NB4 (cell line): ENCODE measurements around the gene MAS1.
"Not testable (repeated sequence)": the region's sequence is repeated elsewhere in the genome, so short reads cannot be mapped to it uniquely, and the experiment has no call there.

Source experiments
- DNase-seq: peaks from one replicate; pipeline ENCODE4 v3.0.0; 2010; ENCODE audit warnings: low read depth
- H3K4me3 ChIP-seq: one replicate; pipeline ENCODE4 v1.5.1; 2011; ENCODE audit warnings: mild to moderate bottlenecking, low read depth, low read length, moderate library complexity
- MYC ChIP-seq: IDR thresholded peaks from 2 replicates; pipeline ENCODE4 v1.6.1; 2011; ENCODE audit warnings: low read depth, low read length
- POLR2A ChIP-seq: IDR thresholded peaks from 2 replicates; pipeline ENCODE4 v1.6.1; 2011; ENCODE audit warnings: mild to moderate bottlenecking; ENCODE audit not compliant: insufficient read length; ENCODE audit errors: extremely low read depth
- TF ChIP-seq, protein P1 (sequence below): IDR thresholded peaks from 2 replicates; pipeline ENCODE4 v1.6.1; 2011; ENCODE audit warnings: low read depth, low read length
- TF ChIP-seq, protein P2 (sequence below): IDR thresholded peaks from one replicate; pipeline ENCODE4 v1.5.1; 2012; ENCODE audit warnings: low read depth, low read length

MAS1 gene

DNA sequence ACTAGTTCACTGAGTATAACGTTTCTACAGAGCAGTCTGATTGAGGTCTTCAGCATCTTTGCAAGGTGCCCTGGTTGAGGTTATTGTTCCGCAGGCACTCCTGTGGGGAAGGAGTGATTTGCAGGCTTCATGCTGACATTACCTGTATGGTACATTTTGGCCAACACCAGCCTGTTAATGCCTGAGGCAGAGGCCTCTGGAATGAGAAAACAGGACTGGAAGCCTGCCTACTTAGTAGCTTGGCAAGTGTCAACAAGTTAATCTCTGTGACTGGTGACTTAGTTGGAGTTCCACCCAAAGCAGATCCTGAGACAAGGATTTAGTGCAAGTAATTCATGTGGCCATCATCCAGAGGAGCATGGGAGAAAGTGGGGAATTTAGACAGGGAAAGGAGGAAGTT lies 24.6 kb downstream of the MAS1 start:
- DNase-seq = no peak
- no peak for TF ChIP-seq POLR2A
- TF ChIP-seq MYC = no peak
- TF ChIP-seq, protein P1, sequence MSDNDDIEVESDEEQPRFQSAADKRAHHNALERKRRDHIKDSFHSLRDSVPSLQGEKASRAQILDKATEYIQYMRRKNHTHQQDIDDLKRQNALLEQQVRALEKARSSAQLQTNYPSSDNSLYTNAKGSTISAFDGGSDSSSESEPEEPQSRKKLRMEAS = no peak
- TF ChIP-seq, protein P2, sequence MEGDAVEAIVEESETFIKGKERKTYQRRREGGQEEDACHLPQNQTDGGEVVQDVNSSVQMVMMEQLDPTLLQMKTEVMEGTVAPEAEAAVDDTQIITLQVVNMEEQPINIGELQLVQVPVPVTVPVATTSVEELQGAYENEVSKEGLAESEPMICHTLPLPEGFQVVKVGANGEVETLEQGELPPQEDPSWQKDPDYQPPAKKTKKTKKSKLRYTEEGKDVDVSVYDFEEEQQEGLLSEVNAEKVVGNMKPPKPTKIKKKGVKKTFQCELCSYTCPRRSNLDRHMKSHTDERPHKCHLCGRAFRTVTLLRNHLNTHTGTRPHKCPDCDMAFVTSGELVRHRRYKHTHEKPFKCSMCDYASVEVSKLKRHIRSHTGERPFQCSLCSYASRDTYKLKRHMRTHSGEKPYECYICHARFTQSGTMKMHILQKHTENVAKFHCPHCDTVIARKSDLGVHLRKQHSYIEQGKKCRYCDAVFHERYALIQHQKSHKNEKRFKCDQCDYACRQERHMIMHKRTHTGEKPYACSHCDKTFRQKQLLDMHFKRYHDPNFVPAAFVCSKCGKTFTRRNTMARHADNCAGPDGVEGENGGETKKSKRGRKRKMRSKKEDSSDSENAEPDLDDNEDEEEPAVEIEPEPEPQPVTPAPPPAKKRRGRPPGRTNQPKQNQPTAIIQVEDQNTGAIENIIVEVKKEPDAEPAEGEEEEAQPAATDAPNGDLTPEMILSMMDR = no peak
- H3K4me3 ChIP-seq = no peak overlapping the region

DNA sequence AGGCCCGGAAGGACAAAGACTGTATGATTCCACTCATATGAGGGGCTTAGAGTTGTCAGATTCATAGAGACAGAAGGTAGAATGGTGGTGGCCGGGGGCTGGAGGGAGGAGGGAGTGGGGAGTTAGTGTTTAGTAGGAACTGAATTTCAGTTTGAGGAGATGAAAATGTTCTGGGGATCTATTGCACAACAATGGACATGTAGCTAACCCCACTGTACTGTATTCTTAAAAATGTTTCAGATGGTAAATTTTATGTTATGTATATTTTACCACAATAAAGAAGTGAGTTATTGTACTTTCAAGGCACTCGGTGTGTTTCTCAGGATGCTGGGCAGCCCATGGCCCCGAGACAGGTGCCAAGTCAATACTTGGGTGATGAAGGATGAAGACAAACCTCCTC lies 25.4 kb downstream of the MAS1 start:
- TF ChIP-seq, protein P1 = no peak
- TF ChIP-seq, protein P2 = no peak
- no peak for TF ChIP-seq MYC
- no peak for TF ChIP-seq POLR2A
- no peak overlapping the region for H3K4me3 ChIP-seq
- no peak for DNase-seq

DNA sequence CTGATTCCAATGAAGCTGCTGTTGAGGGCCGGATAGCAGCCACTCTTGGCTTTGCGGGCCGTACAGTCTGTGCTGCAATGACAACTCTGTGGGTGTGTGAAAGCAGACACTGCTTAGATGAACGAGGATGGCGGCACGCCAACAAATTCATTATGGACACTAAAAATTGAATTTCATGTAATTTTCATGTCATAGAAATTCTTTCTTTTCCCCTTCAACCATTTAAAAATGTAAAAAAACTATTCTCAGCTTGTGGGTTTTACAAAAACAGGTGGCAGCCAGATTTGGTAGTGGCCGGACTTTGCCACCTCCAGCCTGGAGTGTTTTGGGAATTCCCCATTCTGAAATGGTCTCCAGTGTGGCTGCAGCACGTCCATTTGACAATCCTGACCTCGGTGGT lies 26.0 kb downstream of the MAS1 start:
- TF ChIP-seq, protein P2 = no peak
- no peak overlapping the region for H3K4me3 ChIP-seq
- DNase-seq = no peak

DNA sequence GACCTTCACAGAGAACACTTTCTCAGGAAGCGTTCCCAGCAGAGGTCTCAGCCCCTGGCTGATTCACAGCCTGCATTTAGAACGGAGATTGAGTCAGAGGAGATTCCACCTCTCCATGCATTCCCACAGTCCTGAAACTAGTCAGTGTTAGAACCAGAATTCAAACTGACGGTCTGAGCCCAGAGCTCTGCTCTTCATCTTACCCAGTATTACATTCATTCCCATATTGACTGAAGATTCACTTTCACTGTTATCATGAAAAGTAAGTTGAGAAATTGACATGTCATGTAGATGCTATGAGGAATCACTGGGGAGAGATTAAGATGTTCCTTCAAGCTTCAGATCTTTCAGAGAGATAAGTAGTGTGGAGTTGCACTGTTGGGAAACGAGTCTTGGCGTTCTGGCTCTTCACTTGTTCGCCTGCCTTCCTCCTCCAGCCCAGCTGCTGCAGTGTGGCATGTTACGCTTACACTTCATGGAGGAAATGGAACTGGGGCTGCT lies 28.3 kb downstream of the MAS1 start:
- H3K4me3 ChIP-seq = no peak overlapping the region
- DNase-seq = peak; percentile 15
- TF ChIP-seq MYC (no peak), POLR2A (no peak)
- TF ChIP-seq, protein P2 = no peak
- TF ChIP-seq, protein P1 = no peak

DNA sequence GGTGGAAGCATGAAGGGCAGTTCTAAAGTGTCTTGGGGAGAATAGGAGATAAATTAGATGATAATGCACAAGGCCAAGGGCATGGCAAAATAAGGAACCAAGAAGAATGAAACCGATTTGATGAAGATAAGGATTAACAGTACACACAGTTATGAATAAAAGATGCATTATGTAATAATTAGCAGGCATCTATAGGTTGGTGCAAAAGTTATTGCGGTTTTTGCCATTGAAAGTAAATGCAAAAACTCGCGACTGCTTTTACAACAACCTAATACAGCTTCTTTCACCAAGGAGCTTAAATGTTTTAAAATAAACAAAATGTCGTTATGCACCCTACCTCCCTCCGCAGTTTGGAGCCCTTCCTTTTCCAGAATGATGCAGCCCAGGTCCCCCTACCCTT lies 29.0 kb downstream of the MAS1 start:
- H3K4me3 ChIP-seq = no peak overlapping the region
- DNase-seq = no peak
- TF ChIP-seq, protein P1 = no peak
- TF ChIP-seq POLR2A = no peak
- TF ChIP-seq, protein P2 = no peak
- no peak for TF ChIP-seq MYC

DNA sequence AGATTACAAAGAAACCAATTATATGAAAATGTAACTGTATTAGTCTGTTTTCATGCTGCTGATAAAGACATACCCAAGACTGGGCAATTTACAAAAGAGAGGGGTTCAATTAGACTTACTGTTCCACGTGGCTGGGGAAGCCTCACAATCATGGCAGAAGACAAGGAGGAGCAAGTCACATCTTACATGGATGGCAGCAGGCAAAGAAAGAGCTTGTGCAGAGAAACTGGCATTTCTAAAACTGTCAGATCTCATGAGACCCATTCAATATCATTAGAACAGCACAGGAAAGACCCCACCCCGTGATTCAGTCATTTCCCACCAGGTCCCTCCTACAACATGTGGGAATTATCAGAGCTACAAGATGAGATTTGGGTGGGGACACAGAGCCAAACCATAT lies 33.4 kb downstream of the MAS1 start:
- not testable (repeated sequence) for DNase-seq, H3K4me3 ChIP-seq
